Suprapubic skin (tissue), 3 donors: ENCODE data around the gene RAF1.

ENCODE experiments used
- CTCF ChIP-seq, 2 donors: fragments of 200-600 bp in 1 of 2; fragments of 450-650 bp in 1 of 2; sonication (generic) in 1 of 2; IDR thresholded peaks; one replicate each; pipeline ENCODE4 v1.5.1; 2016 to 2019; ENCODE audit warnings: antibody characterized with exemption in 2 of 2, mild to moderate bottlenecking in 1 of 2, moderate library complexity in 1 of 2
- EP300 ChIP-seq: sonication (generic); formaldehyde crosslinking; IDR thresholded peaks from one replicate; pipeline ENCODE4 v1.6.1; 2017; ENCODE audit warnings: antibody characterized with exemption
- POLR2A ChIP-seq, 2 donors: fragments of 450-650 bp; IDR thresholded peaks; one replicate each; pipeline ENCODE4 v1.6.1; 2017; ENCODE audit warnings: antibody characterized with exemption in 2 of 2, mild to moderate bottlenecking in 2 of 2, moderate library complexity in 2 of 2

DNA sequence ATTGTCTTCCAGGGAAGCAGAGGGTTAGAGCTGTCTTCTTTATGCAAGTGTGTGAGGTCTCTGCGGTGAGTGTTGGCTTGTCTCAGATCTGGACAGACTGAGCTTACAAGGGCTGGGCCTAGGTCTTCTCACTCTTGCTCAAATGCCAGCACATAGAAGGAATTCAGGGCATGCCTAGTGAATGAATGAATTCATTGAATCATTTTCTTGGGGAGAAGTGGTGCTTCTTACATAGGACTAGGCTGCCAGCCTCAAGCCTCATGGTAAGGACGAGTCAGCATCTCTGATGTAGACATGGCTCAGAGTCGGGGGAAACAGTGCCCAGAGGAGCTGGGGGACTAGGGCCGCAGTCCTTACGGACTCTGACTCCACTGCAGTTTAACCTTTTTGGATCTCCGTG is 89.8 kb downstream of the RAF1 start:
- TF ChIP-seq CTCF (IDR thresholded peaks at IDR 0.05): no peak
- TF ChIP-seq POLR2A (IDR thresholded peaks at IDR 0.05): no peak
- no peak for TF ChIP-seq EP300
